EL (cell line): ENCODE results near the gene PKD2L1.
"Not testable (repeated sequence)": the region's sequence is repeated elsewhere in the genome, so short reads cannot be mapped to it uniquely, and the experiment has no call there.

Experiments used
- DNase-seq: peaks from one replicate; pipeline ENCODE4 v3.0.0-alpha.2; 2016

The PKD2L1 gene

GRCh38 chr10:100276971-100277370 lies 53.1 kb downstream of the PKD2L1 start:
- not testable (repeated sequence) for DNase-seq

- peak; percentile 84 for DNase-seq
Measured at GRCh38 chr10:100267239-100268104, 62.6 kb downstream of the PKD2L1 start, which contains the start of gene CWF19L1. CWF19L1 (minus strand) TSS chr10:100267638; CDS start chr10:100267593, 45 bp downstream.

GRCh38 chr10:100265821-100266485 lies 64.1 kb downstream of the PKD2L1 start:
- DNase-seq: no peak

- no peak for DNase-seq
Measured at GRCh38 chr10:100254191-100254590, 75.8 kb downstream of the PKD2L1 start.

- no peak for DNase-seq
Measured at GRCh38 chr10:100253041-100253440, 77.0 kb downstream of the PKD2L1 start.

- DNase-seq: no peak
Measured at GRCh38 chr10:100248820-100249219, 81.2 kb downstream of the PKD2L1 start.

- no peak for DNase-seq
Measured at GRCh38 chr10:100245484-100246220, 84.4 kb downstream of the PKD2L1 start.

- DNase-seq: no peak
Measured at GRCh38 chr10:100239851-100240250, 90.2 kb downstream of the PKD2L1 start.

GRCh38 chr10:100238429-100238828 lies 91.6 kb downstream of the PKD2L1 start:
- DNase-seq: no peak
